ENCODE measurements around the gene SLC9A8. TPM values are rescaled to one million over a fixed set of nuclear protein-coding genes. Genes with fewer than 3 reads are reported as not detected.
"Not testable (repeated sequence)": the region's sequence is repeated elsewhere in the genome, so short reads cannot be mapped to it uniquely, and the experiment has no call there.

The SLC9A8 gene
- total RNA-seq, 1 donor from 2014 or later = 9.4 TPM

DNA sequence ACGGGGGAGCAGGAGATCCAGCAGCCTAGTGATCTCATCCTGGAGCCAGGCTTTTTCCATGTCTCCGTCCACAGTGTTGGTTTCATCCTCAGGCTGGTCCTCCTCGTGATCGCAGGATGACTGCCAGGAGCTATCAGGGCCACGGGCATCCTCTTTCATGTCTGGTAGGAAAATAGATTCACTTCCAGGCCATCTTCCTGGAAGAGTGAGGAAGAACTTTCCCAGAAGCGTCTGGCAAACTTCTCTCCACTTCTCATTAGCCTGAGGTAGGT, 15.3 kb upstream of the SLC9A8 start:
- H3K27me3 ChIP-seq (ENCODE audit: control insufficient read depth, insufficient read depth, low read length) = no peaks in the 10 kb centered on the region
- H3K36me3 ChIP-seq (ENCODE audit: control insufficient read depth, insufficient read depth, low read length) = no peaks in the 10 kb centered on the region
- DNase-seq (ENCODE audit: low read depth) = no peak
- TF ChIP-seq, protein P1, sequence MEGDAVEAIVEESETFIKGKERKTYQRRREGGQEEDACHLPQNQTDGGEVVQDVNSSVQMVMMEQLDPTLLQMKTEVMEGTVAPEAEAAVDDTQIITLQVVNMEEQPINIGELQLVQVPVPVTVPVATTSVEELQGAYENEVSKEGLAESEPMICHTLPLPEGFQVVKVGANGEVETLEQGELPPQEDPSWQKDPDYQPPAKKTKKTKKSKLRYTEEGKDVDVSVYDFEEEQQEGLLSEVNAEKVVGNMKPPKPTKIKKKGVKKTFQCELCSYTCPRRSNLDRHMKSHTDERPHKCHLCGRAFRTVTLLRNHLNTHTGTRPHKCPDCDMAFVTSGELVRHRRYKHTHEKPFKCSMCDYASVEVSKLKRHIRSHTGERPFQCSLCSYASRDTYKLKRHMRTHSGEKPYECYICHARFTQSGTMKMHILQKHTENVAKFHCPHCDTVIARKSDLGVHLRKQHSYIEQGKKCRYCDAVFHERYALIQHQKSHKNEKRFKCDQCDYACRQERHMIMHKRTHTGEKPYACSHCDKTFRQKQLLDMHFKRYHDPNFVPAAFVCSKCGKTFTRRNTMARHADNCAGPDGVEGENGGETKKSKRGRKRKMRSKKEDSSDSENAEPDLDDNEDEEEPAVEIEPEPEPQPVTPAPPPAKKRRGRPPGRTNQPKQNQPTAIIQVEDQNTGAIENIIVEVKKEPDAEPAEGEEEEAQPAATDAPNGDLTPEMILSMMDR (IDR thresholded peaks at IDR 0.05; ENCODE audit: insufficient read depth, low read length, poor library complexity, severe bottlenecking) = no peak
- H3K4me3 ChIP-seq (ENCODE audit: low read depth, low read length) = no peak overlapping the region

DNA sequence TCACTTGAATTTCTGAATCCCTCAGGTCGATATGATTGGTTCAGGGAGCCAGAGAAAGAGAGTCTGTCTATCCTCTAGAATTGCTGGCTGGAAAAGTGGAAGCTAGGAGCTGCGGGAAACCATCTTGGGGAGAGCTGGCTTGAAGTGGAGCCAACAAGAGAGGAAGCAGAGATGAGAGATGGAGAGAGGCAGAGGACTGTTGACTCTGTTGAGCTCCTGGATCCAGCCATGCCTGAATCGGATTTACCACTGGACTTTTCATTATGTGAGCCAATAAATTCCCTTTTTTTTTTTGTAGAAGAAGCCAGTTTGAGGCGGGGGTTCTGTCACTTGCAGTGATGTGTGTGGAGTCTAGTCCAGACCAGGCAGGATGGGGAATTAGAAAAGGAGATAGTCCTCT, 13.9 kb upstream of the SLC9A8 start:
- no peaks in the 10 kb centered on the region for H3K27me3 ChIP-seq (ENCODE audit: control insufficient read depth, insufficient read depth, low read length)
- no peaks in the 10 kb centered on the region for H3K36me3 ChIP-seq (ENCODE audit: control insufficient read depth, insufficient read depth, low read length)
- no peak for DNase-seq (ENCODE audit: low read depth)
- no peak overlapping the region for H3K4me3 ChIP-seq (ENCODE audit: low read depth, low read length)
- TF ChIP-seq, protein P1 (IDR thresholded peaks at IDR 0.05; ENCODE audit: insufficient read depth, low read length, poor library complexity, severe bottlenecking) = no peak

DNA sequence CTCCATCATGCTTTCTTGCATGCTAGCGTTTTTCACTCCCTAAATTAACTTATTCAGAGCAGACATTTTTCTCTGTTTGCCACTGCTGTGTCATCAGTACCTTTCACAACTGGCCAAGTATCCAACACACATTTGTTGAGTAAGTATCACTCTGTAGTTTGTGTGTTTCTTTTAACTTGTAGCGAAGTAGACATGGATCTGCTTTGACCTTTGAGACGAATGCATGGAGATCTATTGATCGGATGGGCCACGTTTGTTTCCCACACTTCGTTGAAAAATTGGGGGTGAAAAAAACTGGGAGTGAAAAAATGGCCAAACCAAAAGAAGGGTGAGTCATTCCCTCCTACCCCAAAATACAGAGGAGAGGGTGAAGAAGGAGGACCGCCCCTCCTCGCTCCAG, 12.9 kb upstream of the SLC9A8 start:
- TF ChIP-seq, protein P1 (IDR thresholded peaks at IDR 0.05; ENCODE audit: insufficient read depth, low read length, poor library complexity, severe bottlenecking) = no peak
- Histone ChIP-seq H3K36me3 (ENCODE audit: control insufficient read depth, insufficient read depth, low read length) (no peaks in the 10 kb centered on the region), H3K4me3 (ENCODE audit: low read depth, low read length) (no peak overlapping the region), H3K27me3 (ENCODE audit: control insufficient read depth, insufficient read depth, low read length) (no peaks in the 10 kb centered on the region)
- no peak for DNase-seq (ENCODE audit: low read depth)

DNA sequence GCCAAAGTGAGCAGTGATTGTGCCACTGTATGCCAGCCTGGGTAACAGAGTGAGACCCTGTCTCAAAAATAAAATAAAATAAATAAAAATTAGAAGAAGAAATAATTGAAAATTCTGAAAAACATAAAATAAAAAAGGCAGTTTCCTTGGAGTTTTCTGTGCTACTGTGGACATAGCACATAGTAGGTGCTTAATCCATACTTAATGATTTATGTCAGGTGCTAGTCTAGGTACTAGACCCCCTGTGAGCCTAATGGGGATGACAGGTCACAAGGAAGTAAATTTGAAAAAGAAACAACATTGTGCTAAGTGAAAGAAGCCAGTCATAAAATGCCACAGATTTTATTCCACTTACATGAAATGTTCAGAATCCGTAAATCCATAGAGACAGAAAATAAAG, 9.2 kb upstream of the SLC9A8 start:
- TF ChIP-seq, protein P1 (IDR thresholded peaks at IDR 0.05; ENCODE audit: insufficient read depth, low read length, poor library complexity, severe bottlenecking) = no peak
- no peak for DNase-seq (ENCODE audit: low read depth)

DNA sequence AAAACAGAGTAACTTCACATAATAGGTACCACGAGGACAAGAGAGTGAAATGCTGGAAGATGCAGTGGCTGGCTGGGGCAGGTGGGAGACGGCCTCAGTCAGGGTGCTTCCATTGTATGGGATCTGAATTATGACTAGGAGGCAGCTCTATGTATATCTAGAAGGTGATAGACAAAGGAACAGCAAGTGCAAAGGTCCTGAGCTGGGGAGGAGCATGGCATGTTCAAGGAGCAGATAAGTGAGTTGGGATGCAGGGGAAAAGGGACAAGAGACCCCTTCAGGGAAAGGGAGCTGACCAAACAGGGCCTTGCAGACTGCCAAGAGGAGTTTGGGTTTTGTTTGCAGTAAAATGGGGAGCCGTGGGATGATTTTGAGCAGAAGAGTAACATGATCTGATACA, 8.3 kb upstream of the SLC9A8 start:
- Histone ChIP-seq H3K4me3 (ENCODE audit: low read depth, low read length) (no peak overlapping the region), H3K27me3 (ENCODE audit: control insufficient read depth, insufficient read depth, low read length) (no peaks in the 10 kb centered on the region), H3K36me3 (ENCODE audit: control insufficient read depth, insufficient read depth, low read length) (no peaks in the 10 kb centered on the region)
- no peak for DNase-seq (ENCODE audit: low read depth)
- TF ChIP-seq, protein P1 (IDR thresholded peaks at IDR 0.05; ENCODE audit: insufficient read depth, low read length, poor library complexity, severe bottlenecking) = no peak

More for the DNA sequence above, 9.2 kb upstream of the SLC9A8 start:
- Histone ChIP-seq H3K36me3 (ENCODE audit: control insufficient read depth, insufficient read depth, low read length) (no peaks in the 10 kb centered on the region), H3K27me3 (ENCODE audit: control insufficient read depth, insufficient read depth, low read length) (no peaks in the 10 kb centered on the region), H3K4me3 (ENCODE audit: low read depth, low read length) (no peak overlapping the region)

DNA sequence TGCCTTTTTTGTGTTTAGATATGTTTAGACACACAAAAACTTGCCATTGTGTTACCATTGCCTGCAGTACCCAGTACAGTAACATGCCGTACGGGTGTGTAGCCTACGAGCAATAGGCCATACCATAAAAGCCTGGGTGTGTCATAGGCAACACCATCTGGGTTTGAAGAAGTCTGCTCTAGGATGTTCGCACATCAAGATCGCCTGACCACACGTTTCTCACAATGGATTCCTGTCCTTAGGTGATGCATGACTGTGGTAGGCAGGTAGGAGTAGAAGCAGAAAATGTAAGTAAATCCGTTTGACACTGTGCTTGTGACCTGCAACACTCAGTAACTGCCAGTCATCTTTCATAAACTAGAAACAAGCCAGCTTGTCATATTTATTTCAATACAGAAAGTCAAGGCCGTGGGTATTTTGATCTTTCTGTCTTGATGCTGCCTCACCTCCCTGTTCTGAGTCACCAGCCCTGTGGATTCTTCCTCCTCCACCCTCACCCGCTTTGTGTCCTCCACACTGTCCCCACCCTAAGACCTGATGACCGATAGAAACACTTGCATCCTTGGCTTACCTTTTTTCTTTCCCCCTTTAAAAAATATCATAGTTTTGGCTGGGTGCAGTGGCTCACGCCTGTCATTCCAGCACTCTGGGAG, 7.3 kb upstream of the SLC9A8 start:
- H3K27me3 ChIP-seq (ENCODE audit: control insufficient read depth, insufficient read depth, low read length); H3K4me3 ChIP-seq (ENCODE audit: low read depth, low read length); H3K36me3 ChIP-seq (ENCODE audit: control insufficient read depth, insufficient read depth, low read length): not testable (repeated sequence)
- DNase-seq (ENCODE audit: low read depth) = peak; percentile 63
